Measurements from ENCODE around the gene BCL3. TPM values are rescaled to one million over a fixed set of nuclear protein-coding genes. Genes with fewer than 3 reads are reported as not detected.

The BCL3 gene
- total and polyA plus RNA-seq, 2 of the 13 experiments (the other 11 are each of a cell fraction or from before 2014, with no cell fraction given), result 2.3 to 4.0 TPM

DNA sequence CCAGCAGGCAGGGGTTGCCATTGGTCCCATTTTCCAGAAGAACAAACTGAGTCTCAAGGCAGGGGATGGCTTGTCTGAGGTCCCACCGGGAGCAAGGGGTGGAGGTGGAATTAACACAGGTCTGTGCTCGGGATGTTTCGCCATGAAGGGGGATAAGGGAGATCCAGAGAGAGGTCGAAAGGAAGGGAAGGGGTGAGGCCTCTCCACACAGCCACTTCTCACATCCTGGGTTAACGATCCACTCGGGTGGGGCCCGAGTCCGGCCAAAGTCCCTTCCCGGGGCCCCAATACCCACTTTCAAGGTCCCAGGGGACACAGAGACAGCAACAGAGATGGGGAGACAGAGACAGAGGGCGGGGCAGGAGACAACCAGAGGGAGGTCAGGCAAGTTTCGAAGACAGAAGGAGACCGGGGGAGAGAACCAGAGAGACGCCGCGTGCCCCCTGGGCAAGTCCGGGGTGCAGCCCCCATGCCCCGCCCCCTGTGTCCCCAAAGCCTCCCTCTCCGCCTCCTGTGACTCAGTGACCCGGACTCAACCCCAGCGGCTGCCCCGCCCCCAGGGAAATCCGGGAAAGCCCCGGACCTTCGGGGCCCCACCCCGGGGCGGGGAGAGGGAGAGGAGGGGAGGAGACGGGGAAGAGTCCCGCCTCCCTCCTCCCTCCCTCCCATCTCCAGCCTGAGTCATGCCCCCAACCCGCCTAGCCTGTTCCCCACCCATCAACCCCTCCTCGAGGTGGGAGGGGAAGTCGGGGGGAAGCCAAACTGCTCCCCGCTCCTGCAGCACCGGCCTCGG lies 1.4 kb upstream of the BCL3 start:
- WGBS (ENCODE audit: low lambda C conversion rate), result 1% methylated on average over 19 of the region's 34 CpGs
- TF ChIP-seq FOXO1 (CRISPR knock-in tag; IDR thresholded peaks at IDR 0.05) (no peak), ZFP36 (IDR thresholded peaks at IDR 0.05; ENCODE audit: borderline replicate concordance, low read depth, low read length, partially characterized antibody) (no peak), ZNF547 (CRISPR knock-in tag; IDR thresholded peaks at IDR 0.05) (0 out of 2 replicates have a peak, but pooled peaks have one; percentile 25), ZNF180 (CRISPR knock-in tag; IDR thresholded peaks at IDR 0.05; ENCODE audit: borderline replicate concordance, low read depth) (no peak), FOXK2 (IDR thresholded peaks at IDR 0.05) (no peak), SP1 (IDR thresholded peaks at IDR 0.05) (no peak), SP1 (CRISPR knock-in tag; IDR thresholded peaks at IDR 0.05) (peak; percentile 47), GTF2F1 (IDR thresholded peaks at IDR 0.05; ENCODE audit: low read length) (no peak), ZNF740 (CRISPR knock-in tag; IDR thresholded peaks at IDR 0.05) (no peak), ZFAT (CRISPR knock-in tag; conservative IDR thresholded peaks at IDR 0.05) (no peak), RFX5 (IDR thresholded peaks at IDR 0.05; ENCODE audit: low read depth, low read length) (no peak), EHMT2 (IDR thresholded peaks at IDR 0.05; ENCODE audit: borderline replicate concordance, low read depth, low read length) (no peak), GABPB1 (CRISPR knock-in tag; IDR thresholded peaks at IDR 0.05) (peak; percentile 46), ISL2 (CRISPR knock-in tag; IDR thresholded peaks at IDR 0.05) (peak; percentile 45; the same call in 1 of the 2 replicates), ZBTB4 (CRISPR knock-in tag; IDR thresholded peaks at IDR 0.05; ENCODE audit: borderline replicate concordance) (no peak), TCF12 (IDR thresholded peaks at IDR 0.05) (no peak), TCF12 (CRISPR knock-in tag; IDR thresholded peaks at IDR 0.05) (no peak), TAF15 (IDR thresholded peaks at IDR 0.05; ENCODE audit: low read depth, low read length, poor library complexity, severe bottlenecking) (no peak), CENPT (CRISPR knock-in tag; IDR thresholded peaks at IDR 0.05; ENCODE audit: low read depth) (no peak)
- TF ChIP-seq, protein P1, sequence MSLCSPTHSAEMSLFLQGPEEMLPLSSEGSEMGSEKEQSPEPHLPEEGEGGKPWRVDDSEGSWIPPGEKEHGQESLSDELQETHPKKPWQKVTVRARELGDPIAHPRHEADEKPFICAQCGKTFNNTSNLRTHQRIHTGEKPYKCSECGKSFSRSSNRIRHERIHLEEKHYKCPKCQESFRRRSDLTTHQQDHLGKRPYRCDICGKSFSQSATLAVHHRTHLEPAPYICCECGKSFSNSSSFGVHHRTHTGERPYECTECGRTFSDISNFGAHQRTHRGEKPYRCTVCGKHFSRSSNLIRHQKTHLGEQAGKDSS (CRISPR knock-in tag; IDR thresholded peaks at IDR 0.05; ENCODE audit: borderline replicate concordance, low read depth), result peak; percentile 66; the same call in 1 of the 2 replicates
- TF ChIP-seq, protein P2, sequence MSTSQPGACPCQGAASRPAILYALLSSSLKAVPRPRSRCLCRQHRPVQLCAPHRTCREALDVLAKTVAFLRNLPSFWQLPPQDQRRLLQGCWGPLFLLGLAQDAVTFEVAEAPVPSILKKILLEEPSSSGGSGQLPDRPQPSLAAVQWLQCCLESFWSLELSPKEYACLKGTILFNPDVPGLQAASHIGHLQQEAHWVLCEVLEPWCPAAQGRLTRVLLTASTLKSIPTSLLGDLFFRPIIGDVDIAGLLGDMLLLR (CRISPR knock-in tag; IDR thresholded peaks at IDR 0.05), result no peak

More for the DNA sequence above, 1.4 kb upstream of the BCL3 start:
- H3K79me2 ChIP-seq (ENCODE audit: insufficient read depth, low read length), result peaks cover 16% of the 10 kb centered on the region
- DNase-seq (ENCODE audit: low spot score), result peak; percentile 80
- H2AFZ ChIP-seq (ENCODE audit: low read length), result no peak overlapping the region
- ATAC-seq, result peak; percentile 75
- in situ Hi-C loops (cut with HindIII; ENCODE audit: extremely low pct_ligation_motif_present, low pct_unique_long_range_greater_than_20kb) (no loop called here), intact Hi-C loops (cut with micrococcal nuclease; ENCODE audit: unreplicated experiment) (no loop called here)
- H3K27ac ChIP-seq (ENCODE audit: extremely low read length, insufficient read depth, low read length), result peak overlapping the region; percentile 95
- peaks cover 82% of the 10 kb centered on the region for H3K4me1 ChIP-seq (ENCODE audit: insufficient read depth, low read length)
- H4K20me1 ChIP-seq (ENCODE audit: insufficient read depth, low read length), result no peaks in the 10 kb centered on the region
- ChIA-PET POLR2A (interaction anchor here (1.0 kb wide), 1 partner anchor 29 kb away, joined by 5 read pairs; no protein-coding TSS in a partner anchor), CTCF (ENCODE audit: low intra/inter-chr PET ratio, low total read pairs) (no interaction called here)
- FAIRE-seq, result peak; percentile 85
- H3K4me3 ChIP-seq (replicated peaks in 1 of 3; ENCODE audit: insufficient read depth in 1 of 3, low read depth in 2 of 3, low read length in 3 of 3), result peak overlapping the region; percentile 71 to 97 (median 79)
- H3K9ac ChIP-seq (ENCODE audit: insufficient read depth, low read depth, low read length), result peak overlapping the region; percentile 89; the same call in 1 of the 2 replicates
- no peaks in the 10 kb centered on the region; a peak in 1 of 5 replicates for H3K27me3 ChIP-seq (ENCODE audit: control insufficient read depth in 1 of 2, insufficient read depth in 2 of 2, low read length in 2 of 2)
- H3K4me2 ChIP-seq (ENCODE audit: low read depth, low read length), result peak overlapping the region; percentile 87
- H3K9me3 ChIP-seq (ENCODE audit: low read length), result no peaks in the 10 kb centered on the region
- BruUV-seq (replicated peaks), result TSS peak; percentile 75
- H3K36me3 ChIP-seq (replicated peaks in 1 of 2; ENCODE audit: control insufficient read depth in 1 of 2, insufficient read depth in 2 of 2, low read length in 2 of 2), result no peaks in the 10 kb centered on the region; a peak in 2 of 5 replicates
